CD14-positive monocyte (primary cell): Measurements from ENCODE around the gene PLA2G4D. TPM values are rescaled to one million over a fixed set of nuclear protein-coding genes. Genes with fewer than 3 reads are reported as not detected.

Experiments used
- DNase-seq, 3 donors: peaks; one replicate each; pipeline ENCODE4 v3.0.0-alpha.2; 2011 to 2022
- H2AFZ ChIP-seq: 2 replicates; pipeline ENCODE4 v1.6.0; 2012; ENCODE audit warnings: mild to moderate bottlenecking, low read depth, low read length, inconsistent platforms; ENCODE audit not compliant: insufficient read depth, poor library complexity, severe bottlenecking
- H3K27ac ChIP-seq, 2 donors: 1 replicate in 1 of 2; 2 replicates in 1 of 2; pipeline ENCODE4 v1.5.1; 2012 to 2013; ENCODE audit warnings: low read length in 2 of 2, control low read depth in 1 of 2, inconsistent platforms in 1 of 2, low read depth in 1 of 2, mild to moderate bottlenecking in 1 of 2
- H3K27me3 ChIP-seq, 2 donors: one replicate each; pipeline versions ENCODE4 v1.6.0 to v1.6.1; 2011 to 2013; ENCODE audit warnings: low read length in 2 of 2; ENCODE audit not compliant: control insufficient read depth in 2 of 2, insufficient read depth in 2 of 2
- H3K36me3 ChIP-seq, 2 donors: replicated peaks in 1 of 2; 1 replicate in 1 of 2; 2 replicates in 1 of 2; pipeline versions ENCODE4 v1.5.1 to v1.6.1; 2012 to 2013; ENCODE audit warnings: low read length in 2 of 2, control low read depth in 1 of 2, inconsistent platforms in 1 of 2, mild to moderate bottlenecking in 1 of 2; ENCODE audit not compliant: insufficient read depth in 2 of 2, control insufficient read depth in 1 of 2
- H3K4me1 ChIP-seq, 2 donors: 1 replicate in 1 of 2; 2 replicates in 1 of 2; pipeline versions ENCODE4 v1.5.1 to v1.6.1; 2012 to 2013; ENCODE audit warnings: low read length in 2 of 2, control low read depth in 1 of 2, inconsistent platforms in 1 of 2, mild to moderate bottlenecking in 1 of 2, moderate library complexity in 1 of 2; ENCODE audit not compliant: insufficient read depth in 2 of 2, control insufficient read depth in 1 of 2
- H3K4me2 ChIP-seq: replicated peaks from 2 replicates; pipeline ENCODE3; 2012; ENCODE audit warnings: low read length, moderate library complexity, mild to moderate bottlenecking; ENCODE audit not compliant: poor library complexity, severe bottlenecking; ENCODE audit errors: extremely low read depth
- H3K4me3 ChIP-seq, 3 experiments: fragments of 200-600 bp in 1 of 3; sonication (generic) in 1 of 3; replicated peaks in 1 of 3; 1 replicate in 2 of 3; 2 replicates in 1 of 3; pipeline ENCODE4 v1.5.1; 2011 to 2013; ENCODE audit warnings: low read length in 3 of 3, mild to moderate bottlenecking in 3 of 3, control low read depth in 2 of 3, low read depth in 2 of 3, inconsistent platforms in 1 of 3, moderate library complexity in 1 of 3
- H3K79me2 ChIP-seq: 2 replicates; pipeline ENCODE4 v1.6.0; 2012; ENCODE audit warnings: mild to moderate bottlenecking, control low read depth, inconsistent platforms, low read length, moderate library complexity; ENCODE audit not compliant: insufficient read depth
- H3K9ac ChIP-seq: 2 replicates; pipeline ENCODE4 v1.6.0; 2017; ENCODE audit warnings: low read length, mild to moderate bottlenecking; ENCODE audit not compliant: insufficient read depth, poor library complexity, severe bottlenecking
- H3K9me3 ChIP-seq, 2 donors: replicated peaks in 1 of 2; 1 replicate in 1 of 2; 2 replicates in 1 of 2; pipeline versions ENCODE4 v1.5.1 to v1.6.1; 2012 to 2013; ENCODE audit warnings: low read length in 2 of 2, control low read depth in 1 of 2; ENCODE audit not compliant: control insufficient read depth in 1 of 2, insufficient read depth in 1 of 2
- H4K20me1 ChIP-seq: 2 replicates; pipeline ENCODE4 v1.6.0; 2012; ENCODE audit warnings: mild to moderate bottlenecking, low read length, control low read depth, moderate library complexity; ENCODE audit not compliant: insufficient read depth
- H3K27ac Mint-ChIP-seq, 7 donors: one replicate each; pipeline ENCODE4 v1.8.0; 2020; ENCODE audit warnings: mild to moderate bottlenecking in 7 of 7, mixed read lengths in 7 of 7, moderate library complexity in 6 of 7, inconsistent platforms in 2 of 7
- H3K27me3 Mint-ChIP-seq, 3 donors: one replicate each; pipeline ENCODE4 v1.8.0; 2021 to 2022; ENCODE audit warnings: low read depth in 3 of 3, mild to moderate bottlenecking in 3 of 3, mixed read lengths in 3 of 3, moderate library complexity in 3 of 3, inconsistent platforms in 1 of 3
- H3K36me3 Mint-ChIP-seq, 2 donors: one replicate each; pipeline ENCODE4 v1.8.0; 2020; ENCODE audit warnings: mixed read lengths in 2 of 2, inconsistent platforms in 1 of 2, mild to moderate bottlenecking in 1 of 2
- H3K4me1 Mint-ChIP-seq: one replicate; pipeline ENCODE4 v1.8.0; 2020; ENCODE audit warnings: mild to moderate bottlenecking, mixed read lengths
- H3K4me3 Mint-ChIP-seq, 2 donors: one replicate each; pipeline ENCODE4 v1.8.0; 2020; ENCODE audit warnings: mild to moderate bottlenecking in 2 of 2, mixed read lengths in 2 of 2, moderate library complexity in 1 of 2
- H3K9me3 Mint-ChIP-seq, 7 donors: one replicate each; pipeline ENCODE4 v1.8.0; 2020 to 2022; ENCODE audit warnings: mixed read lengths in 7 of 7, mild to moderate bottlenecking in 6 of 7, moderate library complexity in 6 of 7, inconsistent platforms in 2 of 7
- CTCF ChIP-seq: fragments of 200-600 bp; IDR thresholded peaks from one replicate; pipeline ENCODE4 v1.8.0; 2022; ENCODE audit warnings: antibody characterized with exemption, mild to moderate bottlenecking
- WGBS: methylation state at CpG from one replicate; pipeline ENCODE4 v1.1.5; 2013; ENCODE audit warnings: missing lambda C conversion rate; ENCODE audit not compliant: insufficient coverage; 5-methylcytosine and 5-hydroxymethylcytosine counted together
- intact Hi-C, 2 donors: fragments of 100-400 bp; cut with micrococcal nuclease; formaldehyde crosslinking; loops; one replicate each; pipeline versions ENCODE4 v1.15.0 to v1.15.1; 2023
- polyA plus RNA-seq, 3 donors: library from polyadenylated mRNA; depleted of rRNA in 1 of 3; unstranded in 2 of 3; stranded (reverse) in 1 of 3; fragments of 300-500 nt in 2 of 3; fragments of >200 nt in 1 of 3; fragmentation: Illumina TruSeq in 2 of 3; gene quantifications; 1 replicate in 2 of 3; 2 replicates in 1 of 3; pipeline ENCODE4 v1.2.3, GENCODE V29; 2012 to 2021

The PLA2G4D gene
- polyA plus RNA-seq, 3 donors: not detected

GRCh38 chr15:42035435-42035761 lies 59.0 kb downstream of the PLA2G4D start:
- intact Hi-C loops: no loop called here

GRCh38 chr15:42034628-42035434 lies 59.5 kb downstream of the PLA2G4D start:
- Histone ChIP-seq H2AFZ (peak overlapping the region; percentile 62), H3K4me2 (peak overlapping the region; percentile 46)

More at GRCh38 chr15:42035435-42035761, 59.0 kb downstream of the PLA2G4D start:
- no peaks in the 10 kb centered on the region for H4K20me1 ChIP-seq
- peak overlapping the region in 1 of 2 donors; percentile 59 for H3K4me3 Mint-ChIP-seq
- WGBS: 23% methylated on average over 2 of the region's 3 CpGs
- peaks cover 0 to 18% (median 3%) of the 10 kb centered on the region in 7 donors for H3K9me3 Mint-ChIP-seq
- peak overlapping the region; percentile 46 for H3K4me2 ChIP-seq
- no peaks in the 10 kb centered on the region for H3K79me2 ChIP-seq
- H2AFZ ChIP-seq: peak overlapping the region; percentile 62
- no peaks in the 10 kb centered on the region for H3K36me3 Mint-ChIP-seq
- DNase-seq: peak; percentile 28 to 75 (median 64)
- peak overlapping the region in 1 of 2 donors; percentile 37 for H3K27ac ChIP-seq
- no peaks in the 10 kb centered on the region for H3K36me3 ChIP-seq
- H3K27me3 ChIP-seq: no peaks in the 10 kb centered on the region
- H3K4me1 ChIP-seq: peaks cover 14 to 21% of the 10 kb centered on the region in 2 donors
- H3K4me3 ChIP-seq: peak overlapping the region in 1 of 3 experiments; percentile 46
- TF ChIP-seq CTCF: no peak
- peaks cover 15% of the 10 kb centered on the region for H3K4me1 Mint-ChIP-seq
- peaks cover 0 to 4% of the 10 kb centered on the region in 2 donors for H3K9me3 ChIP-seq
- H3K9ac ChIP-seq: no peak overlapping the region
- H3K27me3 Mint-ChIP-seq: peaks cover 4 to 9% (median 4%) of the 10 kb centered on the region in 3 donors
- H3K27ac Mint-ChIP-seq: peak overlapping the region in 6 of 7 donors; percentile 9 to 83 (median 44)

More at GRCh38 chr15:42034628-42035434, 59.5 kb downstream of the PLA2G4D start:
- Histone ChIP-seq H3K36me3 (no peaks in the 10 kb centered on the region), H3K27me3 (no peaks in the 10 kb centered on the region), H3K79me2 (no peaks in the 10 kb centered on the region), H3K27ac (peak overlapping the region in 1 of 2 donors; percentile 37), H3K4me3 (peak overlapping the region in 1 of 3 experiments; percentile 46), H3K9ac (no peak overlapping the region), H3K4me1 (peaks cover 14 to 21% of the 10 kb centered on the region in 2 donors), H3K9me3 (peaks cover 0 to 4% of the 10 kb centered on the region in 2 donors), H4K20me1 (no peaks in the 10 kb centered on the region)
- Mint-ChIP-seq H3K9me3 (peaks cover 0 to 18% (median 3%) of the 10 kb centered on the region in 7 donors), H3K36me3 (no peaks in the 10 kb centered on the region), H3K4me1 (peaks cover 15% of the 10 kb centered on the region), H3K27me3 (peaks cover 4 to 12% (median 4%) of the 10 kb centered on the region in 3 donors), H3K4me3 (peak overlapping the region in 1 of 2 donors; percentile 59), H3K27ac (peak overlapping the region in 5 of 7 donors; percentile 9 to 83 (median 49))
- 72% methylated on average over 4 of the region's 8 CpGs for WGBS
- DNase-seq: no peak
- intact Hi-C loops: no loop called here
- no peak for TF ChIP-seq CTCF
